HepG2 (cell line): ENCODE measurements around the gene WFDC10B. TPM values are rescaled to one million over a fixed set of nuclear protein-coding genes. Genes with fewer than 3 reads are reported as not detected.

Source experiments
- BCL3 ChIP-seq: sonication (generic); formaldehyde crosslinking; IDR thresholded peaks from 2 replicates; pipeline ENCODE4 v1.5.1; 2020; ENCODE audit warnings: mild to moderate bottlenecking, missing genetic modification reagents, moderate library complexity
- BCL6 ChIP-seq: IDR thresholded peaks from 2 replicates; pipeline ENCODE4 v1.6.1; 2016; ENCODE audit warnings: missing genetic modification reagents, missing compliant biosample characterization
- CBX5 ChIP-seq: sonication (generic); formaldehyde crosslinking; IDR thresholded peaks from 2 replicates; pipeline ENCODE4 v1.4.0; 2020; ENCODE audit warnings: missing genetic modification reagents, borderline replicate concordance
- EP300 ChIP-seq, 3 experiments: sonication (generic) in 1 of 3; formaldehyde crosslinking in 1 of 3; IDR thresholded peaks; 2 replicates each; pipeline versions ENCODE4 v1.5.1 to v1.6.1; 2011 to 2020; ENCODE audit warnings: low read depth in 2 of 3, low read length in 2 of 3, borderline replicate concordance in 1 of 3, improper control_type of control experiment in 1 of 3, mild to moderate bottlenecking in 1 of 3, missing genetic modification reagents in 1 of 3, moderate library complexity in 1 of 3
- FOXA1 ChIP-seq, 2 experiments: fragments of 450-650 bp in 1 of 2; sonication (generic) in 1 of 2; formaldehyde crosslinking in 1 of 2; IDR thresholded peaks; 2 replicates each; pipeline versions ENCODE4 v1.4.0 to v1.6.1; 2016 to 2020; ENCODE audit warnings: missing genetic modification reagents in 1 of 2
- FOXC1 ChIP-seq: sonication (generic); formaldehyde crosslinking; IDR thresholded peaks from 2 replicates; pipeline ENCODE4 v1.8.0; 2022; ENCODE audit warnings: mild to moderate bottlenecking, missing genetic modification reagents, borderline replicate concordance
- HIVEP1 ChIP-seq: sonication (generic); formaldehyde crosslinking; IDR thresholded peaks from 2 replicates; pipeline ENCODE4 v1.4.0; 2020; ENCODE audit warnings: mild to moderate bottlenecking, missing genetic modification reagents
- HMG20A ChIP-seq: IDR thresholded peaks from 2 replicates; pipeline ENCODE4 v1.6.1; 2016; ENCODE audit warnings: borderline replicate concordance
- HOXA3 ChIP-seq: sonication (generic); formaldehyde crosslinking; IDR thresholded peaks from 2 replicates; pipeline ENCODE4 v1.5.0; 2020; ENCODE audit warnings: missing genetic modification reagents
- NCOR1 ChIP-seq: fragments of 200-600 bp; sonication (generic); IDR thresholded peaks from 2 replicates; pipeline ENCODE4 v1.7.0; 2017; ENCODE audit warnings: antibody characterized with exemption, low read length, borderline replicate concordance
- ONECUT2 ChIP-seq: sonication (generic); formaldehyde crosslinking; IDR thresholded peaks from 2 replicates; pipeline ENCODE4 v1.4.0; 2020; ENCODE audit warnings: missing genetic modification reagents
- PBX2 ChIP-seq: IDR thresholded peaks from 2 replicates; pipeline ENCODE4 v1.6.1; 2016; ENCODE audit warnings: control low read depth
- PPARG ChIP-seq: conservative IDR thresholded peaks from 2 replicates; pipeline ENCODE4 v1.6.1; 2016; ENCODE audit warnings: missing biosample characterization, missing genetic modification reagents
- SAP130 ChIP-seq: IDR thresholded peaks from 2 replicates; pipeline ENCODE4 v1.6.1; 2016; ENCODE audit warnings: low read depth
- SKI ChIP-seq: fragments of 450-650 bp; IDR thresholded peaks from one replicate; pipeline ENCODE4 v1.6.1; 2018; ENCODE audit warnings: mild to moderate bottlenecking; ENCODE audit not compliant: partially characterized antibody
- ZBTB3 ChIP-seq: sonication (generic); formaldehyde crosslinking; IDR thresholded peaks from 2 replicates; pipeline ENCODE4 v1.4.0; 2020; ENCODE audit warnings: low read depth, mild to moderate bottlenecking, moderate library complexity, missing genetic modification reagents, borderline replicate concordance
- ZNF329 ChIP-seq: sonication (generic); formaldehyde crosslinking; IDR thresholded peaks from 2 replicates; pipeline ENCODE4 v1.9.0; 2021; ENCODE audit warnings: low read depth, mild to moderate bottlenecking, missing genetic modification reagents
- ZNF331 ChIP-seq: sonication (generic); formaldehyde crosslinking; IDR thresholded peaks from 2 replicates; pipeline ENCODE4 v1.4.0; 2020; ENCODE audit warnings: missing genetic modification reagents
- polyA plus RNA-seq, 8 experiments: library from polyadenylated mRNA; depleted of rRNA in 3 of 8; stranded (reverse) in 7 of 8; unstranded in 1 of 8; fragments of >200 nt; fragmentation: Illumina TruSeq in 4 of 8; extraction: Trizol in 4 of 8; gene quantifications; 2 replicates each; pipeline versions ENCODE4 v1.2.1 to v1.2.3, GENCODE V29; 2011 to 2016; ENCODE audit warnings: low read depth in 4 of 8, missing spikeins in 1 of 8, mixed read lengths in 1 of 8; ENCODE audit not compliant: insufficient read depth in 1 of 8
- total RNA-seq, 5 experiments: library from RNA; depleted of rRNA; stranded (reverse); fragments of >200 nt; fragmentation: Illumina TruSeq; extraction: Trizol; gene quantifications; 2 replicates each; pipeline ENCODE4 v1.2.3, GENCODE V29; 2016; ENCODE audit warnings: low read depth in 1 of 5
- TF ChIP-seq, protein P1 (sequence below): sonication (generic); formaldehyde crosslinking; IDR thresholded peaks from 2 replicates; pipeline ENCODE4 v1.8.0; 2022; ENCODE audit warnings: missing genetic modification reagents, mild to moderate bottlenecking, moderate library complexity, borderline replicate concordance
- TF ChIP-seq, protein P2 (sequence below): sonication (generic); formaldehyde crosslinking; IDR thresholded peaks from 2 replicates; pipeline ENCODE4 v1.4.0; 2020; ENCODE audit warnings: missing genetic modification reagents

The WFDC10B gene
- total and polyA plus RNA-seq, 2 of the 13 experiments (the other 11 are each of a cell fraction or from before 2014, with no cell fraction given) = 0.24 TPM; not detected in 1

- TF ChIP-seq BCL3 (CRISPR knock-in tag) (no peak), SKI (peak; percentile 98), EP300 (IDR thresholded peaks at IDR 0.05; ENCODE audit: low read depth in 2 of 2, low read length in 2 of 2) (peak; percentile 80 to 83; a peak in 3 of 4 replicates), EP300 (CRISPR knock-in tag; IDR thresholded peaks at IDR 0.05; ENCODE audit: borderline replicate concordance) (peak; percentile 64; the same call in 1 of the 2 replicates), ZBTB3 (CRISPR knock-in tag) (no peak), HIVEP1 (CRISPR knock-in tag) (no peak), PPARG (no peak), BCL6 (CRISPR knock-in tag) (peak; percentile 100), HOXA3 (CRISPR knock-in tag) (peak; percentile 26; the same call in 1 of the 2 replicates), PBX2 (CRISPR knock-in tag) (no peak), FOXA1 (IDR thresholded peaks at IDR 0.05) (no peak), FOXA1 (CRISPR knock-in tag; IDR thresholded peaks at IDR 0.05) (peak; percentile 52), CBX5 (CRISPR knock-in tag) (peak; percentile 70; the same call in 1 of the 2 replicates), ZNF331 (CRISPR knock-in tag) (peak; percentile 89), SAP130 (CRISPR knock-in tag) (peak; percentile 42; the same call in 1 of the 2 replicates), ONECUT2 (CRISPR knock-in tag) (peak; percentile 54; the same call in 1 of the 2 replicates), NCOR1 (peak; percentile 91), ZNF329 (CRISPR knock-in tag) (no peak), HMG20A (CRISPR knock-in tag) (peak; percentile 83), FOXC1 (CRISPR knock-in tag) (no peak)
- TF ChIP-seq, protein P1, sequence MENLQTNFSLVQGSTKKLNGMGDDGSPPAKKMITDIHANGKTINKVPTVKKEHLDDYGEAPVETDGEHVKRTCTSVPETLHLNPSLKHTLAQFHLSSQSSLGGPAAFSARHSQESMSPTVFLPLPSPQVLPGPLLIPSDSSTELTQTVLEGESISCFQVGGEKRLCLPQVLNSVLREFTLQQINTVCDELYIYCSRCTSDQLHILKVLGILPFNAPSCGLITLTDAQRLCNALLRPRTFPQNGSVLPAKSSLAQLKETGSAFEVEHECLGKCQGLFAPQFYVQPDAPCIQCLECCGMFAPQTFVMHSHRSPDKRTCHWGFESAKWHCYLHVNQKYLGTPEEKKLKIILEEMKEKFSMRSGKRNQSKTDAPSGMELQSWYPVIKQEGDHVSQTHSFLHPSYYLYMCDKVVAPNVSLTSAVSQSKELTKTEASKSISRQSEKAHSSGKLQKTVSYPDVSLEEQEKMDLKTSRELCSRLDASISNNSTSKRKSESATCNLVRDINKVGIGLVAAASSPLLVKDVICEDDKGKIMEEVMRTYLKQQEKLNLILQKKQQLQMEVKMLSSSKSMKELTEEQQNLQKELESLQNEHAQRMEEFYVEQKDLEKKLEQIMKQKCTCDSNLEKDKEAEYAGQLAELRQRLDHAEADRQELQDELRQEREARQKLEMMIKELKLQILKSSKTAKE (CRISPR knock-in tag) = 0 out of 2 replicates have a peak, but pooled peaks have one; percentile 62
- TF ChIP-seq, protein P2, sequence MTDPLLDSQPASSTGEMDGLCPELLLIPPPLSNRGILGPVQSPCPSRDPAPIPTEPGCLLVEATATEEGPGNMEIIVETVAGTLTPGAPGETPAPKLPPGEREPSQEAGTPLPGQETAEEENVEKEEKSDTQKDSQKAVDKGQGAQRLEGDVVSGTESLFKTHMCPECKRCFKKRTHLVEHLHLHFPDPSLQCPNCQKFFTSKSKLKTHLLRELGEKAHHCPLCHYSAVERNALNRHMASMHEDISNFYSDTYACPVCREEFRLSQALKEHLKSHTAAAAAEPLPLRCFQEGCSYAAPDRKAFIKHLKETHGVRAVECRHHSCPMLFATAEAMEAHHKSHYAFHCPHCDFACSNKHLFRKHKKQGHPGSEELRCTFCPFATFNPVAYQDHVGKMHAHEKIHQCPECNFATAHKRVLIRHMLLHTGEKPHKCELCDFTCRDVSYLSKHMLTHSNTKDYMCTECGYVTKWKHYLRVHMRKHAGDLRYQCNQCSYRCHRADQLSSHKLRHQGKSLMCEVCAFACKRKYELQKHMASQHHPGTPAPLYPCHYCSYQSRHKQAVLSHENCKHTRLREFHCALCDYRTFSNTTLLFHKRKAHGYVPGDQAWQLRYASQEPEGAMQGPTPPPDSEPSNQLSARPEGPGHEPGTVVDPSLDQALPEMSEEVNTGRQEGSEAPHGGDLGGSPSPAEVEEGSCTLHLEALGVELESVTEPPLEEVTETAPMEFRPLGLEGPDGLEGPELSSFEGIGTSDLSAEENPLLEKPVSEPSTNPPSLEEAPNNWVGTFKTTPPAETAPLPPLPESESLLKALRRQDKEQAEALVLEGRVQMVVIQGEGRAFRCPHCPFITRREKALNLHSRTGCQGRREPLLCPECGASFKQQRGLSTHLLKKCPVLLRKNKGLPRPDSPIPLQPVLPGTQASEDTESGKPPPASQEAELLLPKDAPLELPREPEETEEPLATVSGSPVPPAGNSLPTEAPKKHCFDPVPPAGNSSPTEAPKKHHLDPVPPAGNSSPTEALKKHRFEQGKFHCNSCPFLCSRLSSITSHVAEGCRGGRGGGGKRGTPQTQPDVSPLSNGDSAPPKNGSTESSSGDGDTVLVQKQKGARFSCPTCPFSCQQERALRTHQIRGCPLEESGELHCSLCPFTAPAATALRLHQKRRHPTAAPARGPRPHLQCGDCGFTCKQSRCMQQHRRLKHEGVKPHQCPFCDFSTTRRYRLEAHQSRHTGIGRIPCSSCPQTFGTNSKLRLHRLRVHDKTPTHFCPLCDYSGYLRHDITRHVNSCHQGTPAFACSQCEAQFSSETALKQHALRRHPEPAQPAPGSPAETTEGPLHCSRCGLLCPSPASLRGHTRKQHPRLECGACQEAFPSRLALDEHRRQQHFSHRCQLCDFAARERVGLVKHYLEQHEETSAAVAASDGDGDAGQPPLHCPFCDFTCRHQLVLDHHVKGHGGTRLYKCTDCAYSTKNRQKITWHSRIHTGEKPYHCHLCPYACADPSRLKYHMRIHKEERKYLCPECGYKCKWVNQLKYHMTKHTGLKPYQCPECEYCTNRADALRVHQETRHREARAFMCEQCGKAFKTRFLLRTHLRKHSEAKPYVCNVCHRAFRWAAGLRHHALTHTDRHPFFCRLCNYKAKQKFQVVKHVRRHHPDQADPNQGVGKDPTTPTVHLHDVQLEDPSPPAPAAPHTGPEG (CRISPR knock-in tag) = no peak
Observed at GRCh38 chr20:45725134-45725533, 20.3 kb upstream of the WFDC10B start (continued).
